KBM-7 (cell line): ENCODE results near the gene ACAA2.

ENCODE experiments used
- DNase-seq: peaks from one replicate; pipeline ENCODE4 v3.0.0-alpha.2; 2015
- in situ Hi-C: fragments of 300-500 bp; cut with MboI; formaldehyde crosslinking; loops from 2 replicates; pipeline ENCODE4 v1.14.3; 2020; ENCODE audit warnings: low sequenced_read_pairs, low pct_unique_long_range_greater_than_20kb, mixed read lengths

Gene ACAA2

GRCh38 chr18:49753643-49754042 lies 59.7 kb downstream of the ACAA2 start:
- DNase-seq = no peak
- in situ Hi-C loops = no loop called here

- in situ Hi-C loops = no loop called here
Observed at GRCh38 chr18:49752095-49752457, 61.3 kb downstream of the ACAA2 start.

DNA sequence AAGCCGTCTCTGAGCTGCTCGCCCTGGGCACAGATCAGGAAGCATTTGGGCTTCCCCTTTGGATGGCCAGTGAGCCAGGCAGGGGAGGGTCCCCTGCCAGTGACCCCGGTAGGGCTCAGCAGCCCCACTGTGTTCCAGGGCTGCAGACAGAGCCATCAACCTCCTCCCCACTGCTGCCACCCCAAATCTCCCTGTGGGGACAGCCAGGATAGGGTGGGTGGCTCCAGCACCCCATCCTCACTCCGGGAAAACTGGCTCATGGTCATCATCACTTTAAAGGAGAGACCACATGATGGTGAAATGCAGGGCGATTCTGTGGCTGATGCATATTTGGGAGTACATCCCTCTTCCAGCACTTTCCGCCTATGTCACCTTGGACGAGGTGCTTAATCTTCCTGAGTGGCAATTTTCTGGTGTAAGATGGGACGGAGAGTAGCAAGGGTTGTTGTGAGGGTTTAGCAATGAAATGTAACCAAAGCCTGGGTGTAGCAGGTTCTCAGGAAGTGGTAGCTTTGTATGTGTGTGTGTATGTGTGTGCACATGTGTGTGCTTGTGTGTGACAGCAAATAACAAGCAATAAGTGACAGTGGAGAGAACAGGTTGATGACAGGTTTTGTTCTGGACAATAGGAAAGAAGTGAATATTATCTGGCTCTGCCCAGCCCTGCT lies 61.8 kb downstream of the ACAA2 start:
- DNase-seq = no peak

More at GRCh38 chr18:49752095-49752457, 61.3 kb downstream of the ACAA2 start:
- DNase-seq = no peak

GRCh38 chr18:49749563-49749962 lies 63.8 kb downstream of the ACAA2 start:
- in situ Hi-C loops = no loop called here
- DNase-seq = no peak

More for the DNA sequence above, 61.8 kb downstream of the ACAA2 start:
- in situ Hi-C loops = no loop called here

- in situ Hi-C loops = no loop called here
- DNase-seq = no peak
Observed at GRCh38 chr18:49747876-49748275, 65.5 kb downstream of the ACAA2 start.

- DNase-seq = no peak
- in situ Hi-C loops = no loop called here
Observed at GRCh38 chr18:49745045-49746014, 68.0 kb downstream of the ACAA2 start.

DNA sequence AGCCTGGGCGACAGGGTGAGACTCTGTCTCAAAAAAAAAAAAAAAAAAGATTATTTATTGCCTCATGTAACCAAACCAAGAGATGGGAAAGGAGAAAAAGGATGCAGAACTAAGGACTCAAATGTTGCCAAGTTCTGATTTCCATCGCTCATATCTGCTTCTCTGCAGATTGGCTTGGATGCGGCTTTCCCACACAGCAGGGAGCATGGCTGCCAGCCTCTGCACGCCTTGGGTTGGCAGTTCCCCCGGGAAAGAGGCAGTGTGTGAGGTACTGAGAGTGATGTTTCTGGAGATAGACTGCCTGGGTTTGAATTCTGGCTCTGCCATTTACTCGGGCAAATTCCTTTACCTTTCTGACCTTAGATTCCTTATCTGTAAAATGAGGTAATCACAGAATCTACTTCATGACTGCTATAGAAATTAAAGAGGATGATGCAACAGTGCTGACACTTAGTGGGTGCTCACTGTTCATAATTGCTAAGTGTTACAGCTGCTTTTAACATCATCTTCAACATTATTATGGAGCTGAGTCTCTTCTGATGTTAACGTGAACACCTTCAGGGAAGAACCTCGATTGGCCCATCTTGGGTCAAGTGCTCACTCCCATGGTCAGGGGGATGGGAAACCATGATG lies 68.8 kb downstream of the ACAA2 start:
- no peak for DNase-seq
- in situ Hi-C loops = no loop called here

DNA sequence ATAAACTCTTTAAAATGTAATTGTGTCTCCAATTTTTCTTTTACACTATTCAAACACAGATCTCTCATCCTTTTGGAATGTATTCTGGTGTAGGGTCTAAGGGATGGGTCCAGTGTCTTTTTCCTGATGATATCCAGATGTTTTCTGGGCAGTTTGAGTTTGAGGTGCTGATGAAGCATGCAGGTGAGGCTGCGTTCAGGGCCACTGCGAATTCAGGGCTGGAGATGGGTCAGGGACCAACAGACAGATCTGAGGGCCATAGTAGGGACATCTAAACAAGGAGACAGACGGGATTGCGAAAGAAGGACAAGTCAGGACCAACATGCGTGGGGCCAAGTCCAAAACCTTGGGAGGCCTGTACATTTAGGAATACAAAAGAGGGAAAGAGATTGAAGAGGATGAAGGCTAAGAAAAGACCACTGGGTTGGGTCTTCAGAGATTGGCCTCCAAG lies 70.2 kb downstream of the ACAA2 start:
- in situ Hi-C loops = no loop called here
- no peak for DNase-seq

DNA sequence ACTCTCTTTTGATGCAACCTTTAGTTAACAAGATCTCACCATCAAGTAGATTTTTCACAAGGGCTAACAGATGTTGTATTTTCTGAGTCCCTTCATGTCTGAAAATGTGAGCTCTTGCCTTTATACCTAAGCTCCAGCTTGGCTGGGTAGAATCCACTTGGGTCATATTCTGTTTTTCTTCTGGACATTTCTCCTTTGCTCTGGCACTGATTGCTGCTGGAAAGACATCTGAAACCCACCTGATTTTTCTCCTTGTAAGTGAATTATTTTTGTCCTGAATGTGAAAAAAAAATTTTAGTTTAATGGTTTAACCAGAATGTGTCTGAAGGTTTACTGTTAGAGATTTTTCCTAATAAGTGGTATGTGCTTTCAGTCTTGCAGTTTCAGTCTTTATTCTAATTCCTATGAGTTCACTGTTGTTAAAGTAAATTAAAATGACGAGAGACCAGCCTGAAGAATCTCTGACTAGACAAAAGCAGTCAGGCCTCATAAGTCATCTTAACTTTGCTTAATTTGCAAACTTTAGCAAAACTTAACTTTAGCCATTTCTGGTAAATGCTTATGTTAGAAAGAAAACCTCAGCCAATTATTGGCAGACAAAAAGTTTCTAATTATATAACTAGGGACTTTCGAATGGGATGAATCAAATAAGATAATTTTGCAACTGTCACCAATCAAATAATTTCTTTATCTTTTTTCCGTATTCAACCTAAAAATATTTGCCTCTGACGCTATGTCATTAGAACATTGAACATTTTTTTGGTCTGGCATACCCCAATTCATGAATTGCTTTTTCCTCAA lies 70.8 kb downstream of the ACAA2 start:
- in situ Hi-C loops = no loop called here
- DNase-seq = no peak

DNA sequence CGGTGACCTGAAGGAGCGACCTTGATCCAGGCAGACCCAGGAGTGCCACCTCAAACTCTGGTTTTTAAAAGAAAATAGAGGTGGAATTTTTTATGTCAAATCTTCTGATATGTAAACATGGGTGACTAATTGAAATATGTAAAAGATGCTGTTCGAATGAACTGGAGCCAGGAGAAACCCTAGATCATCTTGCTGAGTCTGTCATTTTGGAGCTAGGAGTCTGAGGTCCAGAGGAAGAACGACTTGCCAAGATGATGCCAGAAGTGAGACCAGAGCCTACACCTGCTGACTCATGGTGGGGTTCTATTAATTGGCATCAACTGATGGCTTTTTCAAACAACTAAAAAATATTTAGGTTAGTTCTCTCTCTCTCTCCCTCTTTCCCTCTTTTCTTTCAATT lies 74.1 kb downstream of the ACAA2 start:
- in situ Hi-C loops = no loop called here
- DNase-seq = no peak

GRCh38 chr18:49738721-49739120 lies 74.6 kb downstream of the ACAA2 start:
- DNase-seq = no peak
- in situ Hi-C loops = no loop called here

GRCh38 chr18:49734836-49735235 lies 78.5 kb downstream of the ACAA2 start:
- no peak for DNase-seq
- in situ Hi-C loops = no loop called here

DNA sequence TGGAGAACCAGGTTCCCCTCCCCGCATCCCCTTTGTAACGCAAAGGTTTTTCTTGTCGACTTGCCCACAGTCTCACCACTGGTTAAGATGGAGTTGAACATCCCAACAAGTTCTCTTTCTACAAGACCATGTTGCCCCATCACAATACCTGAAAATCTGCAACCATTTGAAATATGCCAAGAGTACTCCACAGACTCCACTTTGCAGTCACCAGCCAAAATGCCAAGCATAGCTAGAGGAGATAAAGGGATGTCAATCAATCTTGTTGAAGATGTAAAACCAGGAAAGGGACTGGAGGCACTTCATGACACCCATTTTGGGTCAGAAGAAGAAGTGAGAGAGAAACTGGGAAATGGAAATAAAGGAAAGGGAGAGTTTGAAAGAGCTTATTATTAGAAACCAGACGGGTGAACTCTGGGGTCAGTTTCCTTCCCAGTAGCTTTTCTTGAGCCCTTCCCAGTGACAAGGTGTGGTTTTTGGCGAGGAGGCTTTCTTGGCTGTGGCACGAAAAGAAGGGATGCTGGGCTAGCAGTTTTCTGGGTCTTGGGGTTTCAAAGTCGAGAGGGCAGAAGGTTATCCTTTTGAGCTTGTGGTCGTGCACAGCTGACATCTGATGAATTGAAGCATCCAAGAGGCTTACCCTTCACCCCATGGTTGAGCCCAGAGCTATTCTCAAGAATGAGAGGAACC lies 79.3 kb downstream of the ACAA2 start:
- in situ Hi-C loops = no loop called here
- no peak for DNase-seq

- in situ Hi-C loops = no loop called here
- no peak for DNase-seq
Observed at GRCh38 chr18:49733321-49733720, 80.0 kb downstream of the ACAA2 start.
